A549 (cell line): ENCODE results near the gene ATXN7L1. TPM values are rescaled to one million over a fixed set of nuclear protein-coding genes. Genes with fewer than 3 reads are reported as not detected.

ENCODE experiments used
- ATAC-seq, 2 experiments: fragments of 200-7000 bp in 1 of 2; fragments of >200 bp in 1 of 2; cut with Nextera tagmentation in 1 of 2; cut with Tn5 transposase in 1 of 2; 3 replicates each; pipeline versions ENCODE4 v1.8.0 to v1.9.1; 2018 to 2020; ENCODE audit warnings: mild to moderate bottlenecking in 1 of 2, moderate library complexity in 1 of 2
- CTCF ChIA-PET: fragments of 300-600 bp; sonication (Branson Sonifier 250); formaldehyde crosslinking; extraction: SDS; loops from one replicate; lab custom pipeline; 2021; ENCODE audit warnings: antibody characterized with exemption, inconsistent platforms; lab: Yijun Ruan, JAX
- POLR2A ChIA-PET: fragments of 350-600 bp; formaldehyde crosslinking; extraction: SDS; loops from one replicate; lab custom pipeline; 2021; ENCODE audit warnings: antibody characterized with exemption, inconsistent platforms; lab: Yijun Ruan, JAX
- DNase-seq, 2 experiments: peaks; one replicate each; pipeline versions ENCODE4 v3.0.0 to v3.0.0-alpha.2; 2011 to 2016; ENCODE audit warnings: low read depth in 1 of 2, low spot score in 1 of 2
- FAIRE-seq: peaks from 2 replicates; lab custom pipeline; 2011; peaks lifted over from hg19 to GRCh38; lab: Jason Lieb, UNC
- H3K27ac ChIP-seq, 2 experiments: fragments of >200 bp; sonication (Bioruptor Twin); formaldehyde crosslinking; 3 replicates each; pipeline ENCODE4 v1.5.1; 2016 to 2017
- H3K4me1 ChIP-seq: fragments of >200 bp; sonication (Bioruptor Twin); formaldehyde crosslinking; 3 replicates; pipeline ENCODE4 v1.6.1; 2016
- H3K4me2 ChIP-seq: fragments of >200 bp; sonication (Bioruptor Twin); formaldehyde crosslinking; 3 replicates; pipeline ENCODE4 v1.6.1; 2016
- H3K4me3 ChIP-seq: fragments of >200 bp; sonication (Bioruptor Twin); formaldehyde crosslinking; 3 replicates; pipeline ENCODE4 v1.5.1; 2016
- H3K9me3 ChIP-seq: fragments of >200 bp; sonication (Bioruptor Twin); formaldehyde crosslinking; 3 replicates; pipeline ENCODE4 v1.6.1; 2016
- BCL3 ChIP-seq: fragments of >200 bp; sonication (Bioruptor Twin); formaldehyde crosslinking; IDR thresholded peaks from 3 replicates; pipeline ENCODE4 v1.6.1; 2016
- BHLHE40 ChIP-seq: IDR thresholded peaks from 2 replicates; pipeline ENCODE4 v1.6.1; 2012; ENCODE audit warnings: low read depth, low read length, inconsistent platforms
- CBX2 ChIP-seq: fragments of 200-600 bp; sonication (generic); IDR thresholded peaks from 2 replicates; pipeline ENCODE4 v1.6.1; 2016; ENCODE audit warnings: low read depth, mild to moderate bottlenecking, borderline replicate concordance
- CHD4 ChIP-seq: fragments of 200-600 bp; sonication (generic); IDR thresholded peaks from 2 replicates; pipeline ENCODE4 v1.6.1; 2016; ENCODE audit warnings: antibody characterized with exemption, mild to moderate bottlenecking, borderline replicate concordance
- ELK1 ChIP-seq: fragments of 150-350 bp; IDR thresholded peaks from 2 replicates; pipeline ENCODE4 v1.6.1; 2014; ENCODE audit warnings: low read depth, mild to moderate bottlenecking, low read length
- EP300 ChIP-seq, 2 experiments: fragments of >200 bp; sonication (Bioruptor Twin); formaldehyde crosslinking; IDR thresholded peaks; 2 replicates in 1 of 2; 3 replicates in 1 of 2; pipeline ENCODE4 v1.6.1; 2016 to 2017
- ESRRA ChIP-seq: fragments of 150-350 bp; IDR thresholded peaks from 2 replicates; pipeline ENCODE4 v1.6.1; 2014; ENCODE audit warnings: mild to moderate bottlenecking, low read length, borderline replicate concordance
- GATA3 ChIP-seq: IDR thresholded peaks from 2 replicates; pipeline ENCODE4 v1.6.1; 2012; ENCODE audit warnings: borderline replicate concordance
- HES2 ChIP-seq: fragments of >200 bp; sonication (Bioruptor Twin); formaldehyde crosslinking; IDR thresholded peaks from 2 replicates; pipeline ENCODE4 v1.6.1; 2016
- KDM1A ChIP-seq: fragments of 200-600 bp; sonication (generic); IDR thresholded peaks from 2 replicates; pipeline ENCODE4 v1.6.1; 2016; ENCODE audit warnings: low read depth, mild to moderate bottlenecking
- KDM5A ChIP-seq: fragments of 200-600 bp; sonication (generic); IDR thresholded peaks from 2 replicates; pipeline ENCODE4 v1.6.1; 2016; ENCODE audit warnings: antibody characterized with exemption, mild to moderate bottlenecking
- MAFK ChIP-seq: fragments of 450-650 bp; IDR thresholded peaks from 2 replicates; pipeline ENCODE4 v1.6.1; 2014; ENCODE audit not compliant: partially characterized antibody
- MAX ChIP-seq: IDR thresholded peaks from 2 replicates; pipeline ENCODE4 v1.6.1; 2012
- MYC ChIP-seq: IDR thresholded peaks from 2 replicates; pipeline ENCODE4 v1.6.1; 2012; ENCODE audit warnings: mild to moderate bottlenecking, inconsistent platforms, low read length, improper control_type of control experiment, borderline replicate concordance
- NFE2L2 ChIP-seq: fragments of 150-350 bp; conservative IDR thresholded peaks from 2 replicates; pipeline ENCODE4 v1.6.1; 2014; ENCODE audit warnings: low read length
- NR3C1 ChIP-seq: fragments of >200 bp; sonication (Bioruptor Twin); formaldehyde crosslinking; IDR thresholded peaks from 3 replicates; pipeline ENCODE4 v1.6.1; 2017
- POLR2AphosphoS2 ChIP-seq: conservative IDR thresholded peaks from 2 replicates; pipeline ENCODE4 v1.6.1; 2012; ENCODE audit warnings: low read length, improper control_type of control experiment, inconsistent platforms
- RARB ChIP-seq: fragments of 250-450 bp; sonication (Bioruptor Pico); IDR thresholded peaks from 2 replicates; pipeline ENCODE4 v1.8.0; 2021; ENCODE audit warnings: mild to moderate bottlenecking, moderate library complexity
- RCOR1 ChIP-seq: fragments of 150-350 bp; IDR thresholded peaks from 2 replicates; pipeline ENCODE4 v1.6.1; 2014; ENCODE audit warnings: antibody characterized with exemption, low read length, low read depth
- RFX5 ChIP-seq: fragments of 450-650 bp; IDR thresholded peaks from 2 replicates; pipeline ENCODE4 v1.7.1; 2014; ENCODE audit warnings: antibody characterized with exemption, mild to moderate bottlenecking, moderate library complexity
- RNF2 ChIP-seq: fragments of 200-600 bp; sonication (generic); IDR thresholded peaks from 2 replicates; pipeline ENCODE4 v1.6.1; 2016; ENCODE audit warnings: low read depth, mild to moderate bottlenecking, antibody characterized with exemption, moderate library complexity, borderline replicate concordance
- TFCP2L1 ChIP-seq: fragments of 250-450 bp; sonication (Bioruptor Pico); IDR thresholded peaks from 2 replicates; pipeline ENCODE4 v1.5.0; 2021; ENCODE audit warnings: mild to moderate bottlenecking
- ZFP36 ChIP-seq: fragments of 450-650 bp; IDR thresholded peaks from 2 replicates; pipeline ENCODE4 v1.6.1; 2014; ENCODE audit warnings: borderline replicate concordance; ENCODE audit not compliant: partially characterized antibody
- WGBS: methylation state at CpG from one replicate; pipeline ENCODE4 v1.1.6; 2017; ENCODE audit errors: missing lambda C conversion rate; 5-methylcytosine and 5-hydroxymethylcytosine counted together
- polyA plus RNA-seq, 4 experiments: library from polyadenylated mRNA; depleted of rRNA in 3 of 4; stranded (reverse); fragments of >200 nt; fragmentation: RNase III in 1 of 4; extraction: RNeasy Plus Mini Kit Qiagen cat#74134 plus additional on column Dnase treatment in 1 of 4; gene quantifications; 2 replicates in 3 of 4; 3 replicates in 1 of 4; pipeline ENCODE4 v1.2.3, GENCODE V29; 2011 to 2017

The ATXN7L1 gene
- polyA plus RNA-seq, 2 of the 4 experiments (the other 2 are of a cell fraction): 4.5 to 5.7 TPM

GRCh38 chr7:105640956-105641810 lies 235.2 kb downstream of the ATXN7L1 start:
- Histone ChIP-seq H3K27ac (no peak overlapping the region), H3K4me3 (no peak overlapping the region), H3K9me3 (no peaks in the 10 kb centered on the region), H3K4me2 (no peak overlapping the region), H3K4me1 (no peaks in the 10 kb centered on the region)
- POLR2A ChIA-PET: interaction anchor here (0.7 kb wide), 1 partner anchor 37 kb away, joined by 16 read pairs; no protein-coding TSS in a partner anchor
- WGBS: 88% methylated on average over 16 of the region's 16 CpGs
- CTCF ChIA-PET: interaction anchor here (0.6 to 1.5 kb wide), 4 partner anchors 11 to 390 kb away, joined by 3 to 5 read pairs (median 4); no protein-coding TSS in a partner anchor
- ATAC-seq (no peak), FAIRE-seq (no peak)
- TF ChIP-seq POLR2AphosphoS2 (no peak), BCL3 (no peak), ELK1 (no peak), BHLHE40 (no peak), CHD4 (no peak), RCOR1 (no peak), EP300 (IDR thresholded peaks at IDR 0.05) (no peak), ESRRA (no peak), TFCP2L1 (CRISPR knock-in tag) (no peak), MAX (no peak), CBX2 (no peak), ZFP36 (no peak), RARB (CRISPR knock-in tag) (no peak), RNF2 (no peak), NFE2L2 (no peak), MYC (no peak)
- TF ChIP-seq, all 56 proteins: peak for 0
- no peak for DNase-seq

GRCh38 chr7:105639667-105640493 lies 236.5 kb downstream of the ATXN7L1 start:
- Histone ChIP-seq H3K4me2 (no peak overlapping the region), H3K4me3 (no peak overlapping the region), H3K9me3 (no peaks in the 10 kb centered on the region), H3K27ac (no peak overlapping the region), H3K4me1 (no peaks in the 10 kb centered on the region)
- 84% methylated on average over 19 of the region's 19 CpGs for WGBS
- POLR2A ChIA-PET: no interaction called here
- TF ChIP-seq TFCP2L1 (CRISPR knock-in tag): no peak
- TF ChIP-seq MAFK: no peak
- TF ChIP-seq RFX5: no peak
- no peak for TF ChIP-seq NR3C1
- no peak for TF ChIP-seq KDM1A
- TF ChIP-seq HES2: no peak
- no peak for TF ChIP-seq GATA3
- no peak for TF ChIP-seq KDM5A
- FAIRE-seq: no peak
- CTCF ChIA-PET: interaction anchor here (1.0 to 2.0 kb wide), 3 partner anchors 13 to 513 kb away, joined by 3 to 4 read pairs (median 4); no protein-coding TSS in a partner anchor
- no peak for DNase-seq
- ATAC-seq: peak in 1 of 2 experiments; percentile 23; a peak in 2 of 6 replicates
